DMS 273 (cell line): ENCODE results near the gene SH2D3C.

Experiments
- DNase-seq: peaks from one replicate; lab custom pipeline; 2025; ENCODE audit not compliant: unreplicated experiment; lab: John Stamatoyannopoulos, UW

SH2D3C gene

DNA sequence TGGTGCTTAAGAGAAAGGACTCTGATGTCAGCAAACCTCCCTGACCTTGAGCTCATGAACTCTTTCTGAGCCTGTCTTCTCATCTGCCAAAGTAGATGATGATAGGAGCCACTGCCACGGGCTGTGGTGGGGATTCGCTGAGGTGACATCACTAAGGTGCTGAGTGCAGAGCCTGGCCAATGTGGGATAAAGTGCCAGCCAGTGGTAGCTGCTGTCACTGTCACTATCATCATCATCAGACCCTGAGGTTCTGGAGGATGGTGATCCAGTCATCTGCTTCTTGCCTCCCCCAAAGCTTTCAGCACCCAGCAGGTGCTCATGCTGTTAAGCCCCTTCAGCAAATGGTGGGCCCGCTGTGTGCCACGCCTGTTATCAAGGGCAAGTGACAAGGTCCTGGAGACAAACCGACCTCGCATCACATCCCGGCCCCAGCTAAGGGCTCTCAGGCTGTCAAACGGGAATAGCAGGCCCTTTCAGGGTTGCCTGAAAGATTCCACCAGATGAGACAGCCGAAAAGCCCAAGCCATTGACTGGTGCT is 30.6 kb upstream of the SH2D3C start:
- no peak for DNase-seq

GRCh38 chr9:127808347-127809001 is 30.0 kb upstream of the SH2D3C start:
- no peak for DNase-seq

GRCh38 chr9:127806871-127807270 is 28.4 kb upstream of the SH2D3C start:
- DNase-seq = no peak

DNA sequence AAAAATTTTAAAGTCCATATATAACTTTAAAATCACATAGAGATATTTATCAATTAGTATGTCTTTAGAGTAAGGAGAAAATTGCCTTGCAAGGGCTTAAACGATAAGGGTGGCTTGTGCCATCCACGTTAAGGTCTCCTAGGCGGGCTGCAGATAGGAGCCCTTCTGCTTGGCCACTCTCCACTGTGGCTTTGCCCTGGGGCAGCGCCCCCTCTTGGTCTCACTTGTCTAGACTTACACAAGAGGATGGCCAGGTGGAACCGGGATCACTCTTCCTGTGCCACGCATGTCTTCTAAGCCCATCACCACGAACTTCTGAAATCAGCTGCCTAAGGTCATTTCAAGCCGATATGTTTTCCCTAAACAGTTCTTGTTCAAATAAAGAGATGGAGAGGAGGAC is 27.2 kb upstream of the SH2D3C start:
- peak; percentile 53 for DNase-seq

DNA sequence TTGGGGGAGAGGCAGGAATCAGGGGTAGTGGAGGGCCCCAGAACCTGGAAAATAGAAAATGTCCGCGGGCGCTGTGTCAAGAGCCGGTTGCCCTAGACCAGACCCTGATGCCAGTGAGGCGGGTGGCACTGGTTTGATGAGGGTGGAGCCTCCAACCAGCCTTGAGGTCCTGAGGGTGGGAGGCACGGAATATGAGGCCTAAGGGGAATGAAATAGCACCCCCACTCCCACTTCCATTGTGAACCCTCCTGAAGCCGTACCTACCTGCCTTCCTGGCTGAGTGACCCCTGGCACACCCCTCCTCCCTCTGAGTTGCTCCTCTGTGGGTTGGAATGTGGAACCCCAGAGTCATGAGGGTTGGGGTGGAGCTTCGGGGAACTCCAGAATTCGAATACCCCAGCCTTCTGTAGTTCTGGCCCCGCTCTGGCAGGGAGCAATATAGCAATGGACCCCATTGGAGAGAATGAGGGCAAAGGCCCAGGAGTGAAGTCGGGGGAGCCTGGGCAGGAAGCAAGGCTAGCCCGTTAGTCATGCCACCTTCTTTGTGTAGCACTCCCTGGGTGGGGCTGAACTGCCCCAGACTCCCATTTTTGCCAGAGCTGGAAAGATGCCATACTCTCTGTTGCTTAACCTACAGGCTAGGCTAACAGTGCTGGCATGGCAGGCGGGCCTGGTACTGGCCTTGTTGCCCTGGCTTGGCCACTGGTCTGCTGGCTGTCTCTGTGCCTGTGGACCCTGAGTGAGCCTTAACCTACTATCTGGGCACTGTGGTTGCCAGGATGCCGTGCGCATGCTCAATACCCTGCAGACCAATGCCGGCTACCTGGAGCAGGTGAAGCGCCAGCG is 25.3 kb upstream of the SH2D3C start:
- DNase-seq = peak; percentile 58

- DNase-seq = peak; percentile 94
These were observed 24.3 kb upstream of the SH2D3C start, which contains the start of gene FPGS for GRCh38 chr9:127802576-127803443. FPGS (plus strand) TSS chr9:127802882; CDS start chr9:127802925, 43 bp downstream.

GRCh38 chr9:127801955-127802575 is 23.6 kb upstream of the SH2D3C start:
- no peak for DNase-seq

- DNase-seq = no peak
These were observed 18.4 kb upstream of the SH2D3C start for GRCh38 chr9:127796852-127797370.

- peak; percentile 47 for DNase-seq
These were observed 17.9 kb upstream of the SH2D3C start for GRCh38 chr9:127796225-127796813.

GRCh38 chr9:127794001-127794791 is 15.7 kb upstream of the SH2D3C start:
- DNase-seq = no peak

DNA sequence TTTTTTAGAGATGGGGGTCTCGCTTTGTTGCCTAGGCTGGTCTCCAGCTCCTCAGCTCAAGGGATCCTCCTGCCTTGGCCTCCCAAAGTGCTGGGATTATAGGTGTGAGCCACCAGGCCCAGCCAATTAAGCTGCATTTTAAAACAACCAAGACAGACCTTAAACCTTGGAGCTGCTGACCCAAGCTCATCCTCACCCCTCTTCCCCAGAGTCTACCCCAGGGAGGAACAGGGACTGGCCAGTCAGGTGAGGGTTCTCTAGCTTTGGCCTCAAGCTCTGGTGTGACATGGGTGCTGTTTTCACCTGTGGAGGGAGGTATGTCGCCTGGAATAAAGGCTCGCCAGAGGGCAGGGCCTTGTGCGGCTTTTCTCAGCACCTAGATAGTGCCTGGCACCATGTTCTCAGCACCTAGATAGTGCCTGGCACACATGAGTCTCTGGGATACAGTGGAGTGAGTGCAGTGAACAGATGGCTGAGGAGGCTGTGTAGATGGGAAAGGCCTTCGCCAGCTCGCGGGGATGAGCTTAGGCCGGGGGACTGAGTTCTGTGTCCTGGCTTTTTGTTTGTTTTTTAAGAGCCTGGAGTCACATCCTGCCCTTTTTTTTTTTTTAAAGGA is 14.7 kb upstream of the SH2D3C start:
- peak; percentile 89 for DNase-seq

- no peak for DNase-seq
These were observed 14.1 kb upstream of the SH2D3C start for GRCh38 chr9:127792417-127793031.

DNA sequence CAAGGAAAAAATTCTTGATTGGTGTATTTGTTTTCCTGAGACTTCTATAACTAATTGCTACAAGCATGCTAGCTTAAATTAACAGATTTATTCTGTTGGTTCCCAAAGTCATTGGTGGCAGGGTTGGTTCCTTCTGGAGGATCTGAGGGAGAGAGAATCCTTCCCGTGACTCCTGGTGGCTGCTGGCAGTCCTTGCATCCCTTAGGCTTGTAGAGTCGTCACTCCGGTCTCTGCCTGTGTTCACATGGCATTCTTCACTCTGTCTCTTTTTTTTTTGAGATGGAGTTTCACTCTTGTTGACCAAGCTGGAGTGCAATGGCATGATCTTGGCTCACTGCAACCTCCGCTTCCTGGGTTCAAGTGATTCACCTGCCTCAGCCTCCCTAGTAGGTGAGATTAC is 12.6 kb upstream of the SH2D3C start:
- DNase-seq = peak; percentile 25

DNA sequence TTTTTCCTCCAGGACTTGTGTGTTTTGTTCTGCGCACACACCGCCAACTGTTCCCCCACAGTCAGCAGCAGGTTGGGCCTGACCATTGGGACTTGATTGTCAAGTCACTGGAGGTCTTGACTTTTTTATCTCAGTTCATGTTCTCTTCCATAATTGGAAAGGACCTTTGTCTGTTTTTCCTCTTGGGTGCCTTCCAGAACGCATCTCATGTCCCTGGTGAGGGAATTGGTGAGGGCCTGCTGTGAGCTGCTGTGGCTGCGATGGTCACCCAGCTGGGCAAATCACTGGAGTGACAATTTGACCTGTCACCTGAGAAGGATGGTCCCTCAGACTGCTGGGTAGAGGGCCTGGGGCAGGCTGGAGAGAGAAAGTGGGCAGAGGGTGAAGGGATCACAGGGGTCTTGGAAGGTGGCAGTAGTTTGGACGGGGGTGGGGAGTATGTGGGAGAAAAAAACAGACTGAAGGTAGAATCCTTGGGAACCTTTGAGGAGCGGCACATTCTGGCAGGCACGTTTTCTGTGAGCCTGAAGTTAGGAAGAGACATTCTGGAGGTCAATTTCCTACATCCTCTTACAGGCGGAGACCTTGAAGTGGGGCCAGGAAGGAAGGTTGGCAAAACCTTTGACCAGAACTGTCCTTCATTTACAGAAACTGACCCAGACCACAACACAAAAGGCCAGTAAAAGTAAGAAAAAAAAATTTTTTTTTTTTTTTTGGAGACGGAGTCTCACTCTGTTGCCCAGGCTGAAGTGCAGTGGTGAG is 11.8 kb upstream of the SH2D3C start:
- DNase-seq = no peak

- no peak for DNase-seq
These were observed 10.7 kb upstream of the SH2D3C start for GRCh38 chr9:127789179-127789578.

GRCh38 chr9:127788337-127789011 is 10.0 kb upstream of the SH2D3C start:
- DNase-seq = no peak

GRCh38 chr9:127786773-127787104 is 8.3 kb upstream of the SH2D3C start:
- no peak for DNase-seq
